Measurements from ENCODE around the gene EMP3. TPM values are rescaled to one million over a fixed set of nuclear protein-coding genes. Genes with fewer than 3 reads are reported as not detected.

The EMP3 gene
- 441 to 494 TPM (median 477 TPM) in 5 replicates for total RNA-seq (2022; extraction: Qiagen RNA extraction; ENCODE audit: low read depth)

GRCh38 chr19:48325265-48325910 is at the start of gene EMP3:
TSS of gene EMP3 (plus strand) at chr19:48325552. CDS start at chr19:48326845, 1,293 bp downstream.

GRCh38 chr19:48363810-48364597 is 38.7 kb downstream of the EMP3 start, which contains the start of the genes SYNGR4 and TMEM143:
TSS of gene SYNGR4 (plus strand) at chr19:48364367. CDS start at chr19:48365843, 1,476 bp downstream.
TSS of gene TMEM143 (minus strand) at chr19:48363940. CDS start at chr19:48363920, 20 bp downstream.

Other genes with a start within 250 kb of the EMP3 start
- 9.6 to 16.9 TPM (median 11.3 TPM) in 5 replicates for gene PLA2G4C, start 214.7 kb upstream of the EMP3 start, total RNA-seq (2022; extraction: Qiagen RNA extraction; ENCODE audit: low read depth)
- 60.8 to 71.7 TPM (median 66.9 TPM) in 5 replicates for gene LIG1, start 155.2 kb upstream of the EMP3 start, total RNA-seq (2022; extraction: Qiagen RNA extraction; ENCODE audit: low read depth)
- 5.8 to 9.1 TPM (median 6.9 TPM) in 5 replicates for gene ZSWIM9, start 154.9 kb upstream of the EMP3 start, total RNA-seq (2022; extraction: Qiagen RNA extraction; ENCODE audit: low read depth)
- 15.9 to 18.1 TPM (median 16.8 TPM) in 5 replicates for gene CARD8, start 69.6 kb upstream of the EMP3 start, total RNA-seq (2022; extraction: Qiagen RNA extraction; ENCODE audit: low read depth)
- gene ZNF114, start 55.5 kb upstream of the EMP3 start, total RNA-seq (2022; extraction: Qiagen RNA extraction; ENCODE audit: low read depth), result 4.8 to 7.2 TPM (median 5.7 TPM) in 5 replicates
- gene TMEM143, start 38.4 kb downstream of the EMP3 start, total RNA-seq (2022; extraction: Qiagen RNA extraction; ENCODE audit: low read depth), result 3.7 to 5.7 TPM (median 3.9 TPM) in 5 replicates
- 1.9 to 4.4 TPM (median 3.1 TPM) in 5 replicates for gene SYNGR4, start 38.8 kb downstream of the EMP3 start, total RNA-seq (2022; extraction: Qiagen RNA extraction; ENCODE audit: low read depth)
- gene KDELR1, start 66.0 kb downstream of the EMP3 start, total RNA-seq (2022; extraction: Qiagen RNA extraction; ENCODE audit: low read depth), result 354 to 463 TPM (median 436 TPM) in 5 replicates
- 7.3 to 11.8 TPM (median 10.0 TPM) in 5 replicates for gene GRIN2D, start 68.1 kb downstream of the EMP3 start, total RNA-seq (2022; extraction: Qiagen RNA extraction; ENCODE audit: low read depth)
- 111 to 131 TPM (median 121 TPM) in 5 replicates for gene GRWD1, start 120.4 kb downstream of the EMP3 start, total RNA-seq (2022; extraction: Qiagen RNA extraction; ENCODE audit: low read depth)
- gene KCNJ14, start 130.0 kb downstream of the EMP3 start, total RNA-seq (2022; extraction: Qiagen RNA extraction; ENCODE audit: low read depth), result 1.1 to 2.0 TPM (median 1.2 TPM) in 5 replicates
- 51.2 to 62.6 TPM (median 58.0 TPM) in 5 replicates for gene CYTH2, start 143.8 kb downstream of the EMP3 start, total RNA-seq (2022; extraction: Qiagen RNA extraction; ENCODE audit: low read depth)
- gene LMTK3, start 186.3 kb downstream of the EMP3 start, total RNA-seq (2022; extraction: Qiagen RNA extraction; ENCODE audit: low read depth), result 2.1 to 4.7 TPM (median 4.2 TPM) in 5 replicates
- 14.1 to 20.7 TPM (median 15.9 TPM) in 5 replicates for gene SULT2B1, start 226.6 kb downstream of the EMP3 start, total RNA-seq (2022; extraction: Qiagen RNA extraction; ENCODE audit: low read depth)

All from A549 treated with RU486 at 1 μM for 4 hours (cell line).